ENCODE results near the gene GDPD5. TPM values are rescaled to one million over a fixed set of nuclear protein-coding genes. Genes with fewer than 3 reads are reported as not detected.

Gene GDPD5
- total and polyA plus RNA-seq, 4 donors = 6.2 to 24.7 (median 12.0) TPM

DNA sequence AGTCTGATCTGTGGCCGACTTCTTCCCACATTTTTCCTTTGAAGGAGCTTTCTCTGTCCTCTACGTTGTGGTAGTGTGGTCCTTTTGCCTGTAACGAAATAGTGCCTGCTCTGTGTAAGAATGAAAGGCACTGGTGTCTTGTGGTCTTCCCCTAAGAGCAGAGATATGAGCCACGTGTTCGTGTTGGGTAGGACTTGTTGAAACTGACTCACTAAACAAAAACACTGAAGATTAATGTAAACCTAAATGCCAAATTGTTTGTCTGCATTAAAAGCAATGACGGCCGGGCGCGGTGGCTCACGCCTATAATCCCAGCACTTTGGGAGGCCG, 136.5 kb downstream of the GDPD5 start:
- WGBS, 2 donors = 75 to 86% methylated on average over 11 of the region's 11 CpGs
- H3K36me3 ChIP-seq (ENCODE audit: control insufficient read depth in 4 of 4, insufficient read depth in 4 of 4, low read length in 4 of 4) = no peaks in the 10 kb centered on the region
- H3K9me3 ChIP-seq (ENCODE audit: control insufficient read depth in 4 of 4, insufficient read depth in 3 of 4, low read length in 3 of 4) = peaks cover 0 to 2% (median 0%) of the 10 kb centered on the region in 4 donors
- ATAC-seq (ENCODE audit: insufficient read depth, low FRiP score) (no peak), DNase-seq (no peak)
- no peak overlapping the region for H3K9ac ChIP-seq (ENCODE audit: insufficient read depth in 1 of 2, low read length in 2 of 2)
- no peak overlapping the region for H3K27ac ChIP-seq (ENCODE audit: low read depth in 1 of 2, low read length in 1 of 2)
- peaks cover 0 to 4% (median 0%) of the 10 kb centered on the region in 5 donors for H3K4me1 ChIP-seq (ENCODE audit: control insufficient read depth in 5 of 5, insufficient read depth in 5 of 5, low read length in 5 of 5)
- H3K4me3 ChIP-seq = no peak overlapping the region
- H3K27me3 ChIP-seq (ENCODE audit: control insufficient read depth in 3 of 3, insufficient read depth in 3 of 3, low read length in 2 of 3) = no peaks in the 10 kb centered on the region
- TF ChIP-seq, protein P1, sequence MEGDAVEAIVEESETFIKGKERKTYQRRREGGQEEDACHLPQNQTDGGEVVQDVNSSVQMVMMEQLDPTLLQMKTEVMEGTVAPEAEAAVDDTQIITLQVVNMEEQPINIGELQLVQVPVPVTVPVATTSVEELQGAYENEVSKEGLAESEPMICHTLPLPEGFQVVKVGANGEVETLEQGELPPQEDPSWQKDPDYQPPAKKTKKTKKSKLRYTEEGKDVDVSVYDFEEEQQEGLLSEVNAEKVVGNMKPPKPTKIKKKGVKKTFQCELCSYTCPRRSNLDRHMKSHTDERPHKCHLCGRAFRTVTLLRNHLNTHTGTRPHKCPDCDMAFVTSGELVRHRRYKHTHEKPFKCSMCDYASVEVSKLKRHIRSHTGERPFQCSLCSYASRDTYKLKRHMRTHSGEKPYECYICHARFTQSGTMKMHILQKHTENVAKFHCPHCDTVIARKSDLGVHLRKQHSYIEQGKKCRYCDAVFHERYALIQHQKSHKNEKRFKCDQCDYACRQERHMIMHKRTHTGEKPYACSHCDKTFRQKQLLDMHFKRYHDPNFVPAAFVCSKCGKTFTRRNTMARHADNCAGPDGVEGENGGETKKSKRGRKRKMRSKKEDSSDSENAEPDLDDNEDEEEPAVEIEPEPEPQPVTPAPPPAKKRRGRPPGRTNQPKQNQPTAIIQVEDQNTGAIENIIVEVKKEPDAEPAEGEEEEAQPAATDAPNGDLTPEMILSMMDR (IDR thresholded peaks at IDR 0.05; ENCODE audit: control extremely low read depth, extremely low read depth) = no peak

DNA sequence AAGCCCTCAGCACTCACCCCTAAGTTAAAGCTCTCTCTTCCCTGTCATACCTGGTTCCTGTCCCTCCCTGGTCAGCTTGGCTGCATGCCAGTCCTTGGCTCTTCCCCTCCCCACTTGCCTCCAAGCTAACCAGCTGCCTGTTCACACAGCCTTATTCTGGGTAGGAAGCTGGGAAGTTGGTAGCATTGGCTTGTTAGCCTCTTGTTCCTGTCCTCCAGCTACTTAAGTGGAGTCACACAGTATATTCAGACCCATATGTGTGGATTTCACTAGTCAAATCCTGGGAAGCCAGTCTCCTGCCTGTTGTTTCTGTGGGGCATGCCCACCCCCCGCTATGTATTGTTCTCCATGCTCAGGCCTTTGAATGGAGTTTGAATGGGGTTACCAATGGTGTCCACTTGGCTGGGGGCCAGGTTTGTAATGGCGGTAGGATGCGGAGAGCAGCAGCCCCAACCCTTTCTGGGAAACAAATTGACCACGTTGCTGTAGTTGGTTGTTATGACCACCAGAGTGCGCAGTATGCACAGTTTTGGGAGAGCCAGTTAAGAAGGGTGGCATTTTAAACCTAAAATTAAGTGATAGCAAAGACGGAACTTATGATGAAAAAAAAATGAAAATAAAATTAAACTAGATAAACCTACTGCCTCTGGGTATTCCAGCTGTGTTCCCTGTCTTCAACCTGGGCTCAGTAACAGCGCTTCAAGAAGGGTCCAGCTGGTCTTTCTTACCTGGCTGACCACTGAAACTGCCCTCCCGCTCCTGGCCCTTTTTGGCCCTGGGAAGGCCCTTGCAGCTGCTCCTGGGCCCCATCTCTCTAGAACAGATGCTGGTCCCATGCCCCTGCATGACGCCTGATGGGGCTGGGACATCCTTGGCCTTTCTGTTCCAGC, 137.1 kb downstream of the GDPD5 start:
- H3K9ac ChIP-seq (ENCODE audit: insufficient read depth in 1 of 2, low read length in 2 of 2) = no peak overlapping the region
- DNase-seq (peak; percentile 83 to 87 (median 86)), ATAC-seq (ENCODE audit: insufficient read depth, low FRiP score) (peak; percentile 80)
- H3K9me3 ChIP-seq (ENCODE audit: control insufficient read depth in 4 of 4, insufficient read depth in 3 of 4, low read length in 3 of 4) = peaks cover 0 to 2% (median 0%) of the 10 kb centered on the region in 4 donors
- TF ChIP-seq, protein P1 (IDR thresholded peaks at IDR 0.05; ENCODE audit: control extremely low read depth, extremely low read depth) = peak; percentile 88
- no peaks in the 10 kb centered on the region for H3K36me3 ChIP-seq (ENCODE audit: control insufficient read depth in 4 of 4, insufficient read depth in 4 of 4, low read length in 4 of 4)
- H3K4me3 ChIP-seq = no peak overlapping the region
- 27 to 32% methylated on average over 9 of the region's 9 CpGs for WGBS, 2 donors
- peak overlapping the region in 1 of 2 donors; percentile 68 for H3K27ac ChIP-seq (ENCODE audit: low read depth in 1 of 2, low read length in 1 of 2)
- peaks cover 0 to 4% (median 0%) of the 10 kb centered on the region in 5 donors for H3K4me1 ChIP-seq (ENCODE audit: control insufficient read depth in 5 of 5, insufficient read depth in 5 of 5, low read length in 5 of 5)
- no peaks in the 10 kb centered on the region for H3K27me3 ChIP-seq (ENCODE audit: control insufficient read depth in 3 of 3, insufficient read depth in 3 of 3, low read length in 2 of 3)

DNA sequence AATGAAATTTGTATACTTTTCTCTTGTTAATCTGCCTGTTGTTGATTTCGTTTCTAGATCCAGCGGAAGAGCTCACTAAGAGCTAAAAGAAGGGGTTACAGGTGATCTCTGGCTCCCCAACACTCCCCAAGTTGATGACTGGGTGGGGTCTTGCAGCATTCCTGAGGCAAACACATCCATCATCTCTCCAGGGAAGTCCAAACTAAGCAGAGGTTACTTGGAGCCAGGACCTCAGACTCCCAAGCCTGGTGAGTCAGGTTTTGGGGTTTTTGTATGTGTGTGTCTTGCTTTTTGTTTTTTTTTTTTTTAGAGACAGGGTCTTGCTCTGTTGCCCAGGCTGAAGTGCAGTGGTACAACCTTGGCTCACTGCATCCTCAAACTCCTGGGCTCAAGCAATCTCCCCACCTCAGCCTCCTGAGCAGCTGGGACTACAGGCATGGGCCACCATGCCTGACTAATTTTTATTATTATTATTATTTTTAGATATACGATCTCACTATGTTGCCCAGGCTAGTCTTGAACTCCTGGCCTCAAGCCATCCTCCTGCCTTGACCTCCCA, 137.9 kb downstream of the GDPD5 start:
- Histone ChIP-seq H3K27me3 (ENCODE audit: control insufficient read depth in 3 of 3, insufficient read depth in 3 of 3, low read length in 2 of 3) (no peaks in the 10 kb centered on the region), H3K36me3 (ENCODE audit: control insufficient read depth in 4 of 4, insufficient read depth in 4 of 4, low read length in 4 of 4) (no peaks in the 10 kb centered on the region), H3K4me3 (no peak overlapping the region), H3K27ac (ENCODE audit: low read depth in 1 of 2, low read length in 1 of 2) (no peak overlapping the region), H3K9me3 (ENCODE audit: control insufficient read depth in 4 of 4, insufficient read depth in 3 of 4, low read length in 3 of 4) (peaks cover 0 to 2% (median 0%) of the 10 kb centered on the region in 4 donors), H3K4me1 (ENCODE audit: control insufficient read depth in 5 of 5, insufficient read depth in 5 of 5, low read length in 5 of 5) (peaks cover 0 to 4% (median 0%) of the 10 kb centered on the region in 5 donors), H3K9ac (ENCODE audit: insufficient read depth in 1 of 2, low read length in 2 of 2) (no peak overlapping the region)
- TF ChIP-seq, protein P1 (IDR thresholded peaks at IDR 0.05; ENCODE audit: control extremely low read depth, extremely low read depth) = no peak
- ATAC-seq (ENCODE audit: insufficient read depth, low FRiP score) = no peak
- WGBS, 2 donors = 74 to 84% methylated on average over 3 of the region's 3 CpGs
- no peak for DNase-seq
